ENCODE results near the gene KHK.
A peak's percentile ranks its signal among the peaks of the same experiment; 100 is the strongest.

The KHK gene

DNA sequence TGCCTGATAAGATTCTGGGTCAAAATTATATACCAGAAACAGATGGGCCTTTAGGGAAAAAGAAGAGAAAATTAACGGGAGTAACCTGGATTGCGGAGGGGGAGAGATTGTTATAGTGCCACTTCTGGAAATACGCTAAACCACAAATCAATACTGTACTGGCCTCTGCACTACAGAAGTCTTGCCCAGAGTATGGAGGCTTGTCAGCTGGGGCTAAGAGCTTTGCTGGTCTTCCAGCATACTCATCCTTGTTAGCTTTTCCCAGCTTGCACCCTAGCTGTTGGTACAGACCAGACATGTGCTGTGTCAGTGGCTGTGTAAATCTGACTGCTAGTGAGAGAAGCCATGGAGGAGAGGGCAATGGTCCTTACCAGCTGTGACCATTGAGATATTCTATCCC lies 26.2 kb upstream of the KHK start:
- DNase-seq = no peak

GRCh38 chr2:27065128-27065527 lies 21.4 kb upstream of the KHK start:
- DNase-seq = no peak

- DNase-seq = no peak
Measured at GRCh38 chr2:27067385-27067784, 19.2 kb upstream of the KHK start.

DNA sequence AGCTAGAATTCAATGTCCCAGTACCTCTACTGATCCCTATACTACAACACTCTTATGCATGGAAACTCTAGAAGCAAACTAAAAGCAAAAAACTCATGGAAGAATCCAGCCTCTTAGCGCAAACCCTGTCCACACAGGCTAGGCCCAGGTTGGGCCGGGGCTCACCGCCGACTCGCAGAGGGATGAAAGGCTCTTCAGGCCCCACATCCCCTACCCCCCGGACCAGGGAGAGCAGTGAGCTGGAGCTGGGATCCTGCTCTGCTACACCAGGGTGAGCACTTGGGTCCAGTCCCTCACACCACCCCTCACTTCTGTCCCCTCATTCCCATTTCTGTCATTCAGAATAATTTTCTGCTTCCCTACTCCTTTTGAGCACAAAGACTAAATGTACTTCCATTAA lies 17.1 kb upstream of the KHK start:
- no peak for DNase-seq

- DNase-seq = no peak
Measured at GRCh38 chr2:27069961-27070618, 16.5 kb upstream of the KHK start.

DNA sequence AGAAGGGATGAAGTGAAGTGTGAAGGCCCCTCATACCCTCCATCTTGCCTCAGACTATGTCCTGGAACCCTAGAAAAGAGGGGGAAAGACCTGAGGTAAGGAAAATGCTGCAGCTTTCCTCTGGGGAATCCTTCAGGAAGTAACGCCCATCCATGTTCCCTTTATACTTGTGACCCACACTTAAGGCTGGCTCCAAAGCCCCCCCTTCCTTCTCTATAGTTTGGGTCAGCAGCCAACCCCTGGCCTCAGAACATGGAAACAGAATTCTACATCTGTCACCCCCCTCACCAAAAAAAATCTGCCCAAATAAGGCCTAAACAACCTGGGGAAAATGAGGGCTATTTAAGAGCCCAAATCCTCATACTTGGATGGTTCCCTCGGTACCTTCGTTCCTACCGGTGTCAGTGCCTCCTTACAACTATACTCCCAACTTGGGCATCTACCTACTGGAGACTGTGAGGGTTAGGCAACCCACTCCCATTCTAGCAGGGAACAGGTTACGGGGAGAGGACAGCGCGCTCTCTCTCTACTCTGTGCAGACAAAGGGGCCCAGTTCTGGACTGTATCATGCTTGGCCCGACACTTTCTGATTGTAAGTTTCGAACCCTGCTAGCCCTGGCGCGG lies 15.8 kb upstream of the KHK start:
- DNase-seq = no peak

DNA sequence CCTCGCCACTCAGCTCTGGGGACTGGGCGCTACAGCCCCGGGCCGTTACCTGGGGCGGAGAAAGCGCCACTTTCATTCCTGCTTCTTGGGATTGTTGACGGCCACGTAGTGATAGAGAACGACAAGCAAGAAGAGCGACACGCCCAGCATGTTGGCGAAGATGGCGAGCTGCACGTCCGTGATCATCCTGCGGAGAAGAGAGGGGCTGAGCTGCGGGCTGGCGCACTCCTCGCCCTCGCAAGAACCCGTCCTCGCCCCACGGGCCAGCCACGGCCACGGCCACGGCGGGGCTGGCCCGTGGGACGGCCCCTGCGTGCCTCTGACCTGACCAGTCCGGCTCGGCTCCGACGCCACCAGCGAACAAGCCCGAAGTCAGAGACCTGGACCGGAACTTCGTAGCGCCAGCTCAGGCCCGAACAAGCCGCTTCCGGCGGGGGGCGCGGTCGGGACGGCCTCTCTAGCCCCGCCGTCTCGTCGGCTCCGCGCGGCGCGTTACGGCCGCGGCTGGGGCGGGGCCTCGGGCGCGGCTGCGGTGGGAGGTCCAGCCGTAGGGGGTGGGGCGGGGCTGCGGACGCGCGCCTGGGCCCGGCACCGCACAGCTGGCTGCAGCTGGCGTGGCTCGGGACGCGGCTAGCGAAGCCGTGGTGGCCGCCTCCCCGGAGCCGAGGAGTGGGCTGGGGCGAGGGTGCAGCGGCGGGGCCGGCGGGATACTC lies 15.1 kb upstream of the KHK start, which contains the start of gene OST4:
Gene OST4, minus strand, starts transcription at position 378 of the 713 bp plus-strand sequence.
- peak; percentile 96 to 99 (median 98) for DNase-seq

DNA sequence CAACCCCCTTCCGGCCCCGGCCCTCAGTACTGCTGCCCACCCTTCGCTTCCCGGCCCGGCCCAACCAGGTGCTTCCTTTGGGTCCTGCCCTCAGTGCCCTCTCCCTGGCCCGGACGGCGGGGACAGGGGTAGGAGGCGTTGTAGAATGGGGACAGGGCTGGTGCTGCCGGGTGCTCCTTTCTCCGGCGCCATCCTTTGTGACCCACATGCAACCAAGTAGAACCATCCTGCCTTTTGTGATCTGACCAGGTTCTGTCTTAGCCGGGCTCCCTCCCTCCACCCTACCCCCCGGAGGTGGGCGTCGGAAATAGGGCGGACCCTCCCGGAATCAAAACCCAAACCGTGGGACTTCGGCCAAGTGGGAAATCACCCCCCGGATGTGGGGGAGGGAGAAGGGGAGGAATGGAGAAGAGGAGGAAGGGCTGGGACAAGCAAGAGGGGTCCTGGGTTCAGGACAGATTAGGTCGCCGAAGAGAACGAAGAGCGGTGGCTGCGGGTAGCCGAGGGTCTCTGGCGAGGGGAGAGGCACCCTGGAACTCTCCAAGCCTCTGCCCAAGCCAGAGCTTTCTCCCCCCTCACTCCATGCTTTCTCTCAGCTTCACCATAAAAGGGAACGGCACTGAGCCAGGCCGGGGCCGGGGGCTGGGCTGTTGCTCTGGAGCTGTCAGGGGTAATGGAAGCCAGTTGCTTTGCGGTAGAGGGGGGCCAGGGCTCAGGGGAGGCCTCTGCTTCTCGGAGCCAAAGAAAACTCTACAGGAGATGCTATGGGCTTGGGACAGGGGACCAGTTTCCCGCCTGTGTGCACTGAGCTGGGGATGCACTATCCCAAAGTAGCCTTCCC lies 14.4 kb upstream of the KHK start:
- DNase-seq = peak in 2 of 4 experiments; percentile 24 to 32

DNA sequence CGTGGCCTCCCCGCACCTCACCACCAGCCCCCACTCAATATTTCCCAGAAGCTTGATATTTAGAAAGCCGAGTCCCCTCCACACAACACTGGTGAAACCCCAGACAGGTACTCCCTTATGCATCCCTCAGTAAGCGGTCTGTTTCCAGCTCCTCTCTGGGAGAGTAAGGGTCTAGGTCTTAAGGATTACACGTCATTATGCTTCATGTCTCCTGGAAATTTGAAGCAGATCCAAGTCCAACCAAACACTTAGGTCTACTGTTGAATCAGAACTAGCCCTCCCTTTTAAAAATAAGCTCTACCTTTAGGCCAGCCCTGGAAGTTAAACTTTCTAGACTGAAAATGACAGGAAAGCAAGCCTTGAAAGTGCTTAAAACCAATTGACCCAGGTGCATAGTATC lies 13.7 kb upstream of the KHK start:
- no peak for DNase-seq

DNA sequence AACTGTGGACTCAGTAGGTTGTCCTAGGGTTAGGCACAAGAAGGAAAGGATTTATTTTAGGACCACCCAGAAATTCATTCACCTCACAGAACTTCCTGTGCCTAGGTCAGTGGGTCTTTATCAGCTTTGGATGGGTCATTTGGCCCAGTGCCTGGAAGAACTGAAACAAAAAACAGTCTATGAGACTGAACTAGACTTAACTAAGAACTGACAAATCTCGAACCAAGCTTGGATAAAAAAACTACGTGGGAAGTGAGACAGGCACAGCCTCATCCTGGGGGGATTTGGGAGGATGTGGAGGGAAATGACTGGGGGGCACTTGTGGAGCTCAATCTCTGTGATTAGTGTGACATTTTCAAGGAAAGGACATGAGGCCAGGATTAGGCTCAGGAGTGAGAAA lies 12.8 kb upstream of the KHK start:
- DNase-seq = no peak

- peak; percentile 66 to 87 (median 80) for DNase-seq
Measured at GRCh38 chr2:27074738-27075565, 11.6 kb upstream of the KHK start.

DNA sequence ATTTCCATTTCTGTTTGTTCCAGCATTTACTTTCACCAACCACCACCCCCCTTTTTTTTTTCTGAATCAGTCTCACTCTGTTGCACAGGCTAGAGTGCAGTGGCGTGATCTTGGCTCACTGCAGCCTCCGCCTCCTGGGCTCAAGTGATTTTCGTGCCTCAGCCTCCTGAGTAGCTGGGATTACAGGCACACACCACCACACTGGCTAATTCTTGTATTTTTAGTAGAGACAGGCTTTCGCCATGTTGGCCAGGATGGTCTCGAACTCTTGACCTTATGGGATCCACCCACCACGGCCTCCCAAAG lies 11.1 kb upstream of the KHK start:
- DNase-seq = peak in 1 of 4 experiments; percentile 45

- peak; percentile 34 to 67 (median 54) for DNase-seq
Measured at GRCh38 chr2:27076323-27076722, 10.2 kb upstream of the KHK start.

DNA sequence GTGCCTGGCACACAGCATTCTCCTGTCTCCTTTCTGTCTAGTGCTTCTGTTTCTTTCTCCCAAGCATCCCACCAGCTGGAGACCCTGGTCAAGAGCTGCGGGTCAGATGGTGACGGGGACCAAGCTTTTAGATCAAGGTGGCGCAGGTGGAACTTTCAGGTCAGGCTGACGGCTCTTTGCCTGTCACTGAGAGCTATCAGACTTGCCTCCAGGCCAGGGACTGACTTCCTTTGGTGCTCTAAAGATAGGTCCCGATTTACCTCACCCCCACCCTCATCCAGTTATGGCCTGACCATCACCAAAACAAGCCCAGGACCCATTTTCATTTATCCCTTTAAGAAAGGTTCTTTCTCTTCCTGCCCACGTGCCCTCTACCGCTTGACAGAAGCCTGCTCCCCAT lies 9.3 kb upstream of the KHK start:
- DNase-seq = no peak

DNA sequence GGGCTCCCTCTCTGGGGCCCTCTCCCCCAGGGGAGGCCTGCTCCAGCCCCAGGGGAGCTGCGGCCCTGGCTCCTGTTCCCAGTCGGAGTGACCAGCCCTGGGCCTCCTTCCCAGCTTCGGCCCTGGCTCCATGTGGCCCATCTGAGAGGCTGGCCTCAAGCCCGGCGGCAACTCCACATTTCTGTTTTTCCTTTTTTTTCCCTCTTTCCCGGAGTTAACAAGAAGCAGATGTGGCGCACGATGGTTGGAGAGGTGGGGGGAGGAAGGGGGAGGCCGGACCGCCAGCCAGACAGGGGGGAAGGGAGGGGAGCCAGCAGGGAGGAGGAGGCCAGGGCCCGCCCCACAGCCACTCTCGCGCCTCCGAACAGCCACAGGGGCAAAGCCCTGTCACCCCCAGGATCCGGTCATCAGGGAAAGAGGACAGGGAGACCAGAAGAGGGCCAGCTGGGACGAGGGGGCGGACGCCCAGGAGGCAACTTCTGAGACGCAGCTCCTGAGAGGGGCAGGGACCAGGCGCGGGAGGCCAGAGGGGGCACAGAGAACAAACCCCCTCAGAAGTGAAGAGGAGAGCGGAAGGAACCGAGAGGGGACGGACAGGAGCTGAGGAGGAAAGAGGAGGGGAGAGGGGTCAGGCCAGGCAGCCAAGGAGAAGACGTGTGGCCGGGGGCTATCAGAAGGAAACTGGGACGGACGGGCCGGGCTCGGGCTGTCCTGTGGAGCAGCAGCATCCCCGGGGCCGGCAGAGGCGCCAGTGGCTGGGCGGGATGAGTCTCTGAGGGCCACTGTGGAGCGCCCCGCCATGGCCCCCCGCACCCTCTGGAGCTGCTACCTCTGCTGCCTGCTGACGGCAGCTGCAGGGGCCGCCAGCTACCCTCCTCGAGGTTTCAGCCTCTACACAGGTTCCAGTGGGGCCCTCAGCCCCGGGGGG lies 8.0 kb upstream of the KHK start, which contains the start of gene EMILIN1:
Gene EMILIN1, plus strand, starts transcription at position 349 of the 928 bp plus-strand sequence. Its CDS starts 451 bp downstream, at position 800.
- DNase-seq = peak; percentile 37 to 56 (median 44)

- DNase-seq = no peak
Measured at GRCh38 chr2:27079233-27080139, 7.1 kb upstream of the KHK start.

DNA sequence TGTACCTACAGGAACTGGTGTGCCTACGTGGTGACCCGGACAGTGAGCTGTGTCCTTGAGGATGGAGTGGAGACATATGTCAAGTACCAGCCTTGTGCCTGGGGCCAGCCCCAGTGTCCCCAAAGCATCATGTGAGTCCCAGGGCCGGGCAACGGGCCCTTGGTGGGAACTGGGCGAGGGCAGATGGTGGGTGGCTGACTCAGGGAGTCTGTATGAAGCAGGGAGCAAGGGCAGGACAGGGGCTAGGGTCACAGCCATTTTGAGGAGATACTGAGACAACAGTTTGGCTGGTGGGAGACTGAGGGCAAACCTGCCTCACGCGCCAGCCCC lies 6.5 kb upstream of the KHK start:
- DNase-seq = peak; percentile 42 to 75 (median 62)

DNA sequence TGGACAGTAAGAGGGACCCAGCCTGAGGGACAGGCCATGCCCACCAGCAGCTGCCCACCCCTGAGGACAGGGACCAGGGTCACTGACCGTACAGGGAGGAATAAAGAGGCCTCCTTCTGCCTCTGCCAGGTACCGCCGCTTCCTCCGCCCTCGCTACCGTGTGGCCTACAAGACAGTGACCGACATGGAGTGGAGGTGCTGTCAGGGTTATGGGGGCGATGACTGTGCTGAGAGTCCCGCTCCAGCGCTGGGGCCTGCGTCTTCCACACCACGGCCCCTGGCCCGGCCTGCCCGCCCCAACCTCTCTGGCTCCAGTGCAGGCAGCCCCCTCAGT lies 6.0 kb upstream of the KHK start:
- no peak for DNase-seq

DNA sequence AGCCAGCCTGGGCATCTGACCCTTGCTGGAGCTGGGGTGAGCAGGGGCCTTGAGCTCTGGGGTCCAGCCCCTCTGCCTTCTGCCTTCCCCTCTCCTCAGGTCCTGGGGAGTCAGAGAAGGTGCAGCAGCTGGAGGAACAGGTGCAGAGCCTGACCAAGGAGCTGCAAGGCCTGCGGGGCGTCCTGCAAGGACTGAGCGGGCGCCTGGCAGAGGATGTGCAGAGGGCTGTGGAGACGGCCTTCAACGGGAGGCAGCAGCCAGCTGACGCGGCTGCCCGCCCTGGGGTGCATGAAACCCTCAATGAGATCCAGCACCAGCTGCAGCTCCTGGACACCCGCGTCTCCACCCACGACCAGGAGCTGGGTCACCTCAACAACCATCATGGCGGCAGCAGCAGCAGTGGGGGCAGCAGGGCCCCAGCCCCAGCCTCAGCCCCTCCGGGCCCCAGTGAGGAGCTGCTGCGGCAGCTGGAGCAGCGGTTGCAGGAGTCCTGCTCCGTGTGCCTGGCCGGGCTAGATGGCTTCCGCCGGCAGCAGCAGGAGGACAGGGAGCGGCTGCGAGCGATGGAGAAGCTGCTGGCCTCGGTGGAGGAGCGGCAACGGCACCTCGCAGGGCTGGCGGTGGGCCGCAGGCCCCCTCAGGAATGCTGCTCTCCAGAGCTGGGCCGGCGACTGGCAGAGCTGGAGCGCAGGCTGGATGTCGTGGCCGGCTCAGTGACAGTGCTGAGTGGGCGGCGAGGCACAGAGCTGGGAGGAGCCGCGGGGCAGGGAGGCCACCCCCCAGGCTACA lies 4.4 kb upstream of the KHK start:
- DNase-seq = no peak
